ENCODE data around the gene POLR3K.

- TF ChIP-seq CTCF (IDR thresholded peaks at IDR 0.05; ENCODE audit: low read length) = no peak
- TF ChIP-seq EZH2 (optimal IDR thresholded peaks at IDR 0.05; ENCODE audit: low read depth, low read length) = no peak
These were observed 10.8 kb upstream of the POLR3K start for GRCh38 chr16:63998-64913.
